C4-2B (cell line): Measurements from ENCODE around the gene ATP2A2.

ENCODE experiments used
- H3K27ac ChIP-seq: fragments of 450-650 bp; 2 replicates; pipeline ENCODE4 v1.5.1; 2017
- CTCF ChIP-seq: fragments of 450-650 bp; conservative IDR thresholded peaks from 2 replicates; pipeline ENCODE4 v1.5.1; 2017; ENCODE audit warnings: mild to moderate bottlenecking
- ZFX ChIP-seq: fragments of 450-650 bp; IDR thresholded peaks from 2 replicates; pipeline ENCODE4 v1.6.1; 2017

Gene ATP2A2

GRCh38 chr12:110262442-110263388, 18.3 kb upstream of the ATP2A2 start:
- H3K27ac ChIP-seq, result no peak overlapping the region
- TF ChIP-seq ZFX, result no peak
- TF ChIP-seq CTCF, result no peak

DNA sequence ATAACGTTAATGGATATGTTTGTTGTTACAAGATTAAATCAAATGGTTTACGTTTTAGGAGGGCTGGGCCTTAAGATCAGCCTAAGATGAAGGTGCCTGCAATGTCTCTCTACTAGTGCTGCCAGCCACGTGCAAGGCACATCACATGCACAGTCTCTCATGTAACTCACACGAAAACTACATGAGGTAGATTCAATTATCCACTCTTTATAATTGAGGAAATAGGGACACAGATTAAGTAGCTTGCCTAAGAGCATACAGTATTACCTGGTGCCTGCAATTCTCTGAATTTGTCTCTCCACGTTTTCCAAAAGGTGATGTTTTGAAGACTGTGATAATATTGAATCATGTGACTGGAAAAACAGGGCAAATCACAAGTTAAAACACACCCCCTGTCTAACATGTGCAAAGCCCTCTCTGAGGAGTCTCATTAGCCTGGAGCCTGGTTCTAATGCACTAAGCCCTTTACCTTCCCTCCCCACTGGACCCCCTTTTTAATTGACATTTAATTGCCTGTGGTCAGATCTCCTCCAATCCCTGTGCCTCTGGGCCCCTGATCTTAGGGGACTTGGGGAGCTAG, 14.6 kb upstream of the ATP2A2 start:
- no peak overlapping the region for H3K27ac ChIP-seq
- no peak for TF ChIP-seq CTCF
- no peak for TF ChIP-seq ZFX

- TF ChIP-seq CTCF, result no peak
- TF ChIP-seq ZFX, result no peak
- no peak overlapping the region for H3K27ac ChIP-seq
Measured at GRCh38 chr12:110266980-110267620, 13.9 kb upstream of the ATP2A2 start.

- H3K27ac ChIP-seq, result peak overlapping the region; percentile 22
- TF ChIP-seq CTCF, result no peak
- no peak for TF ChIP-seq ZFX
Measured at GRCh38 chr12:110269622-110270124, 11.4 kb upstream of the ATP2A2 start.

DNA sequence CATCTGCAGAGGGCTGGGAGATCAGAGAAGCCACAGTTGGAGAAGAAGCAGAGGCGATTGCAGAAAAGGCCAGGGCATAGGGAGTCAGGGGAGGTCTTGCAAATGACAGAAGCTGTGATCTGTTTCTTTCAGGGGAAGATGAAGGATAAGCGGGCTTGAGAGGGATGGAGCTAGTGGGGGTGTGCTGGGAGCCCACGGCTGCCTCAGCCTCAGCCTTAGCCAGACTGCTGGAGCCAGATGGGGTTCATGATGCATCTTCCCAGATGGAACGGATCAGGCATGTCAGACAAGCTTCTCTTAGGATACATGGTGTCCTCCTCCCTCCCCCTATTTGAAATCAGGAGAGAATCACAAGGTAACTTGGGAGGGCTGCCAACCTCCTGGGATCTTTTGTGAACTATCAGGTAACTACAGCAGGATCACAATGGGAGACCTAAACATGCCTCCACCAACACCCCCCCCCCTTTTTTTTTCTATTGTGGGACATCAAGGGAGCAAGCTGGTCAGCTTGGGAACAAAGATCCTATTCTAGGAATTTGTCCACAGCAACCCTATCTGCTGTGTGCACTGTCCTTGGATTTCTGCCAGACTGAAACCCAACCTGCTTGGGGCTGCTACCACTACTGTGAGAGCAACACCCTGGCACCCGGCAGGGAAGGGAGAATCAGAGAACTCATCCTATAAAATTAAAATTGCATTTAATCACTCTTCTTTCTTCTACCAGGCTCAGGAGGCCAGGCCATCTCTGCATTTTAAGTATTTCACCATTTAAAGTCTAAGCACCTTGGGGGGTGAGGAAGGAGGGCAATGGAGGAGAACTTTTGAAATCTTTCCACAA, 10.7 kb upstream of the ATP2A2 start:
- no peak for TF ChIP-seq ZFX
- H3K27ac ChIP-seq, result peak overlapping the region; percentile 22

GRCh38 chr12:110271015-110271414, 10.0 kb upstream of the ATP2A2 start:
- H3K27ac ChIP-seq, result no peak overlapping the region
- TF ChIP-seq ZFX (no peak), CTCF (no peak)

- H3K27ac ChIP-seq, result no peak overlapping the region
Measured at GRCh38 chr12:110277530-110278254, 3.4 kb upstream of the ATP2A2 start.

More at GRCh38 chr12:110277530-110278254, 3.4 kb upstream of the ATP2A2 start:
- TF ChIP-seq ZFX (no peak), CTCF (no peak)
